ENCODE results near the gene CHST12. TPM values are rescaled to one million over a fixed set of nuclear protein-coding genes. Genes with fewer than 3 reads are reported as not detected.
A peak's percentile ranks its signal among the peaks of the same experiment; 100 is the strongest.

CHST12 gene
- 10 to 100 TPM in 3 of 4 donors, 1 to 10 TPM in 1; 9.5 to 16.7 (median 13.5) TPM for polyA plus RNA-seq (ENCODE audit: insufficient read length in 4 of 4)

DNA sequence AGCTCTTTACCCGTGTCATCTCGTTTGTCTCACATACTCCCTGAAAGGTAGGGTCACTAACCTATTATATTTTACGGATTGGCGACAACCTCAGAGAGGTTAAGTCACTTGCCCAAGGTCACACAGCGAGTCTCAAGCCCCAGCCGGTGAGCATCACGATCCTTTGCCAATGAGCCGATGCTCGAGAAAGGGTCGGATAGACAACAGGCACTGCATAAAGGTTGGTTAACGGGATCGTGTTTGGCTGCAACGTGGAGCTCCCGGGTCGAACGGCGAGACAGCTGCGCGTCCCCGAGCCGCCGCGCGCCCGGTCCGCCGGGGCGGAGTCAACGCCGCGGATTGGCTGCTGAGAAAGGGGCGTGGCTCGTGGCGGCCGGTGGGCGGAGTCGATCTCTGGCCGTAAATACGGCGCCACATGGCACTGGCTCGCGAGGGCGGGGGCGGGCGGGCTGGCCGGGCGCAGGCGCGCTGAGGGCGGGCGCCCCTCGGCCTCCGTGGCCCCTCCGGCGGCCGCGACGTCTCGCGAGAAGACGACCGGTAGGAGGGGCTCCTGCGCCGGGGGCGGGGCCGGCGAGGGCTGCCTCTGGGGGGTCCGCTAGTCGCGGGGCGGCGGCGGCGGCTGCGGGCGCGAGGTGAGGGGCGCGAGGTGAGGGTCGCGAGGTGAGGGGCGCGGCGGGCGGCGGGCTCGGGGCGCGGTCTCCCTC is at the start of gene CHST12:
TSS of gene CHST12 (plus strand) at position 598 of the 704 bp plus-strand sequence. CDS start 29,029 bp downstream, outside the sequence.
- peak in 3 of 4 donors; percentile 72 to 89 (median 85) for DNase-seq (ENCODE audit: low read depth in 4 of 4, low spot score in 2 of 4)

DNA sequence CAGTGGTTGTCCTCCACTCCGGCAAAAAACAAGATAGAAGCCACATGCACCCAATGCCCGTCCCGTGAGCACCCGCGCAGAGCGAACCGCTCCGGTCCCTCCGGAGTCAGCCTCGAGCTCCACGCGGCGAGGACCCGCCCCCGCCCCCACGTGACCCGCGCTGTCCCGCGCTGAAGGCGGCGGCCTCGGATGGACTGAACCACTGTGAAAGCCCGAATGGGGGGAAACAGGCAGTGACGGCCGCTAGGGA is 49.5 kb upstream of the CHST12 start:
- peak in 1 of 4 donors; percentile 80 for DNase-seq (ENCODE audit: low read depth in 4 of 4, low spot score in 2 of 4)

DNA sequence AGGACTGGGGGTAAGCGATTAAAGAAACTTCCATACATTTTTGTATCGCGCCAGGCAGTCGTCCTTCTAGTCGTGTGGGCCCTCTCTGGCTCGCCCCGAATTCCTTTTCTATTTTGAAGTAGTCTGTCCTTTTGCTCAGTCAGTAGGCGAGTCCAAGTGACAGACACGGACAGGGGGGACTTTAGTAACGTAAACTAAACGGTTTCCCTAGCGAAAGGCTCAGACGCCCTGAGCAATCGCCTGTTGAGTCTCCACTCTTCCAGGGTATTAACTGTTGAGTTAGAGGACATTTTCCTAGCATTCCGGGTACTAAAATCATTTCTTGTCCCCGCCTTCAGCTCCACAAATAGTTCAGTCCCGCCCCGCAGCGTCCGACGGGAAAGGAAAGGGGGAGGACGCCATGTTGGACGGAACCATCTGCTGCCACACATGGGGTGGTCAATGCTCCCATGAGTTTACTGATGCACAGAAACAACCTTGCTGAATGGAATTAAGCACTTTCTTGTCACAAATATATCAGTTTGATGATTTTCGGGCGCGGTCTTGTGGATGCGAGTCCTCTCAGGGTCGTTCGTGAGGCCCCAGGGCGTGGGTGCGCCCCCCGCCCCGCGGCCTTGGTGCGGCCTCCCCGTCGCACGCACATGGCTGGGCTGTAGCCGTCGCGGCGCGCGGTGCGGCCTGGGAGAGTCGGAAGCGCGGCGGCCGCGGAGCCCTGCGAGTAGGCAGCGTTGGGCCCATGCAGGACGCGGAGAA is 49.0 kb upstream of the CHST12 start, which contains the start of gene EIF3B:
TSS of gene EIF3B (plus strand) at position 642 of the 753 bp plus-strand sequence. CDS start at position 737, 95 bp downstream.
- DNase-seq (ENCODE audit: low read depth in 4 of 4, low spot score in 2 of 4) = peak; percentile 89 to 100 (median 98)

DNA sequence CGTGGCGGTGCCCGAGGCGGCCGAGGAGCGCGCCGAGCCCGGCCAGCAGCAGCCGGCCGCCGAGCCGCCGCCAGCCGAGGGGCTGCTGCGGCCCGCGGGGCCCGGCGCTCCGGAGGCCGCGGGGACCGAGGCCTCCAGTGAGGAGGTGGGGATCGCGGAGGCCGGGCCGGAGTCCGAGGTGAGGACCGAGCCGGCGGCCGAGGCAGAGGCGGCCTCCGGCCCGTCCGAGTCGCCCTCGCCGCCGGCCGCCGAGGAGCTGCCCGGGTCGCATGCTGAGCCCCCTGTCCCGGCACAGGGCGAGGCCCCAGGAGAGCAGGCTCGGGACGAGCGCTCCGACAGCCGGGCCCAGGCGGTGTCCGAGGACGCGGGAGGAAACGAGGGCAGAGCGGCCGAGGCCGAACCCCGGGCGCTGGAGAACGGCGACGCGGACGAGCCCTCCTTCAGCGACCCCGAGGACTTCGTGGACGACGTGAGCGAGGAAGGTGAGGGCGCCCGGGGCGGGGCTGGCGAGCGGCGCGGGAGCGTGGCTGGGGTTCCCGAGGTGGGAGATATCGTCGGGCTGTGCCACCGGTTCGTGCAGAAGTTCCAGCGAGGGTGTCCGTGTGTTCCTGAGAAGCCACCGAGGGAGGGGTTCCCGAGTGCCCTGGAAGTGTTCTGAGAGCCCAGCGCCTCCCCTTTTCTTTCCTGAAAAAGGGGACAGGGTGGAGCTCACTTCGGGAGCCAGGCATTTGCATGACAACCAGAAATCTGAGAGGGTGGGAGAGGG is 48.3 kb upstream of the CHST12 start:
- DNase-seq (ENCODE audit: low read depth in 4 of 4, low spot score in 2 of 4) = no peak

DNA sequence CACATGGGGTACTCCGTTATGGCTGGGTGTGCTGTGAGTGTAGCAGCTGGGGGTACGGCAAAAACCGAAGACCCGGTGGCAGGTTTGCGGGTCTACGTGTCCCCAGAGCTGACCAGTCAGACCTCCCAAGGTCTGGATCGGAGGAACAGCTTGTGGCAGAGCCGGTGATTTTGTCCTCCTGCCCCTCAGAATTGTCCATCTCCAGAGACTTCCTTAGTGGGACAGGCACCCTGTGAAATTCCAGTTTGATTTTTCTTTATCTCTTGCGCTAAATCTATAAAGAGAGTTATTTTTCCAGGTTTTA is 47.8 kb upstream of the CHST12 start:
- DNase-seq (ENCODE audit: low read depth in 4 of 4, low spot score in 2 of 4) = no peak

DNA sequence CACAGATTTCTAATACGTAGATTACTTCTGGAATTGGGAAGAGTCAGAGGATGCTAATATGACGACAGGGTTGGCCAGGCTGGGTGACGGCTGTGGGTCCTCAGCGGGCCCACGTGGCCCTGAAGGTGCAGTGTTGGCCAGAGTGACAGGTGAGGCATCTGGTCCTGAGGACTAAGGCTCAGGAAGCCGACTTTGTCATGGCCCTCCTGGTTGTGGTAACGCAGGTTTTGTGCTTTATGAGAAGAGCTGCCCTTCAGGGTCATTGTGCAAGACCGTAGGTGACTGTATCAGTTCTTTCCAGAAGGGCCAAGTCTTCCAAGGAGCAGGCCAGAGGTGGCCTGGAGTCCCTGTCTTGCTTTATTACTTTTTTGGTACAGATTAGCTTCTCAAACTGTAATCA is 46.2 kb upstream of the CHST12 start:
- no peak for DNase-seq (ENCODE audit: low read depth in 4 of 4, low spot score in 2 of 4)

DNA sequence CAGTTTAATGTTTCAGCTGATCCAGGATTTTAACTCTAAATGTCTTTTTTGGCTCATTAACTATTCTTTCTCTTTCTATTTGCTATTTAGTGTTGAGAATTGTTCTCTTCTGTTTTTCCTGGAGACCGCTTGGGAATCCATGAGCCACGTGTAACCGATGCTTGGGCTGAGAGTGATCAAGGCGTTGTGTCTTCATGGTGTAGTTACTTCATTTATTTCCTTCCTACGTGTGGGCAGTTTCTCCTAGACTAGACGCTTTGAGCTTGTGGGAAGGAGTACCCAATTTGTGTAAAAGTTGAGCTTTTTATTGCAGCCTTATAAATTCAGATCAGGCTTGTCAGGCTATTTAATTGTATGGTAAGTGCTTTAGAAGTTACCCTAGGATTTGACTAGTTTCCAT is 45.8 kb upstream of the CHST12 start:
- no peak for DNase-seq (ENCODE audit: low read depth in 4 of 4, low spot score in 2 of 4)

DNA sequence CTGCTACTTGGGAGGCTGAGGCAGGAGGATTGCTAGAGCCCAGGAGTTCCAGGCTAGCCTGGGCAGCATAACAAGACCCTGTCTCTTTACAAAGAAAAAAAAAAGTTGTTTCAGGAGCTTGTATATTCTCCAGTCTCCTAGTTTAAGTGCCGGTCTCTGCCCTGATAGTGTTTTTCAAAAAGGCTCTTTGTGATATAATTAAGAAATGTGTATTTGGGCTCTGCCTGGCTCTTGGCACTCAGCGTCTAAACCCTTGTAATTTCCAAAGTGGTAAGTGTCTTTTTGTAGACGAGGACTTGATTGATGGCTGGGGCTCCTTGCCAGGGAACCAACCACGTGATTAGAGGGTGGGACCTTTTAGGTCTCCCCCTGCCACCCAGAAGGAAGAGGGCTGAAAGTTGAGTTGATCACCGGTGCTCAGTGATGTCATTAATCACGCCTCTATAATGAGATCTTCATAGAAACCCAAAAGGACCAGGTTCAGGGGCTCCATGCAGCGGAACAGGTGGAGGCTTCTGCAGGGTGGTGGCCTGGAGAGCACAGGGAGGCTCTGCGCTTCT is 44.4 kb upstream of the CHST12 start:
- DNase-seq (ENCODE audit: low read depth in 4 of 4, low spot score in 2 of 4) = no peak

DNA sequence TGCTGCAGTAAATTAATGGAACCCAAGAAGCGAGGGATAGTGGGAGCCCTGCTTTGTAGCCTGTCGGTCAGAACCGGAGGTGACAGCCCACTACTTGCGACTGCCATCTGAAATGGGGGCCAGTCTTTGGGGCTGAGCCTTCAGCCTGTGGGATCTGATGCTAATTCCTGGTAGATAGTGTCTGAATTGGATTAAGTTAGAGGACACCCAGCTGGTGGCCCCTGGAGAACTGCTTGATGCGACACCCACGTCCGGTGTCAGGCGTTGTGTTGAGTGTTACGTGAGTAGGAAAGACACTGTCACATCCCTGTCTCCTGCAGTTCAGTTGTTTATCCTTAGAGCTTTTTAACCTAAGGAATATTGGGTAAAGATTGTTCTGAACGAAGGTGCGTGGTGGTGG is 43.8 kb upstream of the CHST12 start:
- DNase-seq (ENCODE audit: low read depth in 4 of 4, low spot score in 2 of 4) = no peak

DNA sequence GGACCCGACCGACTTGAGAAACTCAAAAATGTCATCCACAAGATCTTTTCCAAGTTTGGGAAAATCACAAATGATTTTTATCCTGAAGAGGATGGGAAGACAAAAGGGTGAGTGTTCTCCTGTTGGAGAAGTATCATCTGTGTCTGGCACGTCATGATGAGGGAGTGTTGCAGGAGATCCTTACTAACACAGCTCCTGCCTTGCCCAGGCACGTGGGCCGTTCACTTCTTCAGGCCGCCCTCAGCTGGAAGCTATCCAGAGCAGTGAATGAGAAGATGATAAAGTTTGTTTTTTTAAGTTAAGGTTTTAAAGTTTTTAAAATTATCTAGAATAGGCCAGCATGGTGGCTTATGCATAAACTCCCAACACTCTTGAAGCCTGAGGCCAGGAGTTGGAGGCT is 42.6 kb upstream of the CHST12 start:
- no peak for DNase-seq (ENCODE audit: low read depth in 4 of 4, low spot score in 2 of 4)

DNA sequence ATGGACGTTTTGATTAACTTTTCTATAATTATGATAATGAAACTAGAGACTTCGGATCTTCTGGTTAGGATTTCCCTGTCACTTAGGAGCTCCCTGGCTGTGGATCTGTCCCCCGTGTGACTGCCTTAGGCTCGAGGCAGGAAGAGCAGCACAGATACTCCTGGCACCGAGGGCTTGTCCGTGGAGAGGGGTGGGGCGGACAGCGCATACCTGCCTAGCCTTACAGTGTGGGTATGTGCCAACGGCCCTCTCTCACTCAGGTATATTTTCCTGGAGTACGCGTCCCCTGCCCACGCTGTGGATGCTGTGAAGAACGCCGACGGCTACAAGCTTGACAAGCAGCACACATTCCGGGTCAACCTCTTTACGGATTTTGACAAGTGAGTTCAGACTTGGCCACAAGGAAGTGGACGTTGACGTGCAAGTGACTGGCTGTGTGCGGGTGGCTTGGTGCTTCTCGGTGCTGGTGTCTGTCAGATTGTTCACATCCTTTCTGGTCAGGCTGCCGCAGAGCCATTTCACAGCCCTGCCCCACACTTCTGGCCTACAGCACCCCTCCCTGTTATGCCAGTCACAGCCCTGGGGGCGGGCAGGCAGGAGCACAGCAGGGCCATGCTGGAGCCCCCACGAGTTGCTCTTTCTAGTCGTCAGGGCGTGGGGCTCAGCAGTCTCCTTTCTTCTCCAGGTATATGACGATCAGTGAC is 40.9 kb upstream of the CHST12 start:
- DNase-seq (ENCODE audit: low read depth in 4 of 4, low spot score in 2 of 4) = no peak

DNA sequence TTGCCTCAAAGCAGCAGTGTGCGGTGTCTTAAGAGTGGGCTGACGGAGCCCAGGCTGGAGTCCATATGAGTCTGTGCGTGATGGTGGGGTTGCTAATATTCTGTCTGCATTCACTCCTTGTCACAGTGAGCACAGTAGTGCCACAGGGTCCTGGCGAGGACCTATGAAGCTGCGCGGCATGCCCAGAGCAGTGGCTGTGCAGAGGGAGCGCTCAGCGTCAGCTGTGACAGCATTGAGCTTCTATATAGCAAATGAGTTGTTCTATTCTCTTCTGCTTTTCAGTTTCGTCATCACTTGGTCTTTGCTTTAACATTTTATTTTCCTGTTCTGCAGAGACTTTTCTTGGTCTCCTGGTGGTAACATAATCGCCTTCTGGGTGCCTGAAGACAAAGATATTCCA is 34.3 kb upstream of the CHST12 start:
- no peak for DNase-seq (ENCODE audit: low read depth in 4 of 4, low spot score in 2 of 4)

DNA sequence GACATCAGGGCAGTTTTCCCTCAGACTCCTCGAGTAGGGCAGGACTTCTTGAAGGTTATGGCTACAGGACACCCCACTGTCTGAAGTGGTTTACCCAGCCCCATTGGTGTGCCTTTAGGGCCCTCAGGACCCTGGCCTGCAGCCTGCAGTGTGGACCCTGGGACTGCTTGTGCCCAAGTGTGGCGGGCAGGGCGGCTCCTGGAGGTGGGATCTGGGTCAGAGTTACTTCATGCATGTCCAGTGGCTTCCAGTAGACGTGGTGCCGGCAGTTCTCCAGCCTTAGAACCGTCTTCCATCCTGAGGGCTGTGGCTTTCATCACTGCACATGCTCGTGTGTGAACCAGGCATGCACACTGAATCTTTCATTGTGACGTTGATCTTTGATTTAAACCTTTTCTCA is 32.1 kb upstream of the CHST12 start:
- DNase-seq (ENCODE audit: low read depth in 4 of 4, low spot score in 2 of 4) = no peak

DNA sequence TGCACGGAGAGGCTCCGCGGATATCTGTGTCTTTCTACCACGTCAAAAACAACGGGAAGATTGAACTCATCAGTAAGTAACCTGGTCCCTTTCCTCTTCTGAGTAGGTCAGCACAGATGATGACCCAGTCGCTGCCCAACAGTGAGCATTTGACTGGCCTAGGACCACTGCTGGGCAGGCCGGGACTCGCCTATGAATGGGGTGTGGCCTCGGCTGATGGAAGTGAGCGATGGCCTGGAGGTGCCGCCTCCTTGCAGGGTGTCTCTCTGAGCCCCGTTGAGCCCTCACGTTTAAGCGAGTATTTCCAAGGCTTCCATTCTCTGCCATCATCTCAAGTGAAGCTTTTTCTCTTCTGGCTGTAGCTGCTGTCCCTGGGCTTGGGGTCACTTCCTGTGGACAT is 30.7 kb upstream of the CHST12 start:
- no peak for DNase-seq (ENCODE audit: low read depth in 4 of 4, low spot score in 2 of 4)

DNA sequence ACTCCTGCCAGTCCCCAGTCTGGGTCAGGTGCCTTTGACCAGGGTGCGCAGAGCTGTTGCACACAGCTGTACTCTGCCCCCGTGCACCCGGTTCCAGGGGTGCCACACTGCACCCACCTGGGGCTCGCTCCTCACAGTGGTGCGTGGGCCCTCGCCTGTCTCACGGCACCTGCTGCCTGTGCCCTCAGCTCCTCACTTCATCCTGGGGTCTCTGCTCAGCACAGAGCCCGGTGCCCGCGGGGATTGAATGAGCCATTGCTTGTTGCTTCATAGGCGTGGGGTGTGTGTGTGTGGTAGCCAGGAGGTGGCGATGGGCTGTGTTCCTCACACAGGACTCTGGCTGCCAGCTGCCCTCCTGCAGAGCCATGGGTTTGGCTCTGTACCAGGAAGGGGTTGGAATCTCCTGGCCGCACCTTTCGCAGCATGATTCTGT is 30.3 kb upstream of the CHST12 start:
- no peak for DNase-seq (ENCODE audit: low read depth in 4 of 4, low spot score in 2 of 4)

DNA sequence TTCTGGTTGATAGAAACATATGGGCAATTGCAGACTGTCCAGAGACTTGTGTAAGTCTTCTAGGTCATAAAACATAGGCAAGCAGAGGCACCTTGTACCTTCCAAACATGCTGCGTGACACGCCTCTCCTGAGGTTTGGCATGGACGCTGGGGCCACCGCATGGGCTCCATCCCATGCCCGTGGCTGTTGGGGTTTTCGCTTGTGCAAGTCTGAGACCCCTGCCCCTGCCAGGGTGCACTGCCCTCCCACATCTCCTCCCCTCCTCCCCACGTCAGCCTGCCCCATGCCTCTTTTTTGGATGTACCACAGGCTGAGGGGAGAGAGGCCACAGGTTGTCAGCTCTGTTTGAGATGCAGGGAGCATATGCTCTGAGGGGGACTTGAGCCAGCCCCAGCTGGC is 29.8 kb upstream of the CHST12 start:
- no peak for DNase-seq (ENCODE audit: low read depth in 4 of 4, low spot score in 2 of 4)

DNA sequence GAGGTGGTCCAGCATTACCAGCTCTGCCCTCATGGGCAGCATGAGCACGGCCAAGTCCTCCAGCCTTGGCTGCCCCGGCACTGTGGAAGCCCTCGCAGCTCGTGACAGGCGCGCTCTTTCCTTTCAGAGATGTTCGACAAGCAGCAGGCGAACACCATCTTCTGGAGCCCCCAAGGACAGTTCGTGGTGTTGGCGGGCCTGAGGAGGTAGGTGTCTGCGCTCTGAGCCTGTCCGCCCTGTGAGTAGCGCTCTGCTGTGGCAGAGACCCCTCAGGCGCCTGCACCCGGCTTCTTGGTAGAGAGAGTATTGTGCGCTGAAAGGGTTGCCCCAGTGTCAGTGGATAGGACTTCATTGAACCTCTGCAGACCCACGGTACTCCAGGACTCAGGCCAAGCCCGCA is 29.0 kb upstream of the CHST12 start:
- no peak for DNase-seq (ENCODE audit: low read depth in 4 of 4, low spot score in 2 of 4)

DNA sequence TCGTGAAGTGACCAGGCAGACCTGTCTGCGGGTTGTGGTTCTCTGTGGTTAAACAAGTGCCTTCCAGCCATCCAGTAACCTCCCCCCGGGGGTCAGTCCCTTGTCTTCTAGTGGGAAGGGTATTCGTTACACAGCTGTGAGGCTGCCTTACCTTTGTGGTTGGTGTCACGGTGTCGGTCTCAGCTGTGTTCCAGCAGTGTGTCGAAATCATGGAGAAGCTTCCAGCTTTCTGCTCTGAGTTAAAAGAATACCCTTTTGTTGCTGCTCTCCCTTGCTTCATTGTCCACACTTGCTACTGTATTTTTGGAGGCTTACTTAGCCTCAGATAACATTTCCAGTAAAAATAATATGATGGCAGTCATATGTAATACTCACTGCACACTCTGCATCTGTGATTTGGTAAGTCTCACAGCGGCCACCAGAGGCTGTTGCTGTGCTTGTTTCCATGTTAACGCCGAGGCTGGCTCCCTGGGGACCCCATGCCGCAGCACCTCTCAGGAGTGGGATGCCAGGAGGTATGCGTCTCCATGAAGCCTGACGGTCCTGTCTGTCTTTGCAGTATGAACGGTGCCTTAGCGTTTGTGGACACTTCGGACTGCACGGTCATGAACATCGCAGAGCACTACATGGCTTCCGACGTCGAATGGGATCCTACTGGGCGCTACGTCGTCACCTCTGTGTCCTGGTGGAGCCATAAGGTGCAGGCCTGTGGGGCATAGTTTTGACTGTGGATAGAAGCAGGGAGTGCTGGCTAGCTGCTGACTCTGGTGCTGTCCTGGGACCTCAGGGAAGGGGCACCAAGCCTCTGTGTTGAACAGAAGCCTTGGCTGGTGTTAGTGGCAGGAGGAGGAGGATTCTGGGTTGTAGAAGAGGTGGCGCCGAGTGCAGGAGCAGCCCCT is 28.3 kb upstream of the CHST12 start:
- no peak for DNase-seq (ENCODE audit: low read depth in 4 of 4, low spot score in 2 of 4)

DNA sequence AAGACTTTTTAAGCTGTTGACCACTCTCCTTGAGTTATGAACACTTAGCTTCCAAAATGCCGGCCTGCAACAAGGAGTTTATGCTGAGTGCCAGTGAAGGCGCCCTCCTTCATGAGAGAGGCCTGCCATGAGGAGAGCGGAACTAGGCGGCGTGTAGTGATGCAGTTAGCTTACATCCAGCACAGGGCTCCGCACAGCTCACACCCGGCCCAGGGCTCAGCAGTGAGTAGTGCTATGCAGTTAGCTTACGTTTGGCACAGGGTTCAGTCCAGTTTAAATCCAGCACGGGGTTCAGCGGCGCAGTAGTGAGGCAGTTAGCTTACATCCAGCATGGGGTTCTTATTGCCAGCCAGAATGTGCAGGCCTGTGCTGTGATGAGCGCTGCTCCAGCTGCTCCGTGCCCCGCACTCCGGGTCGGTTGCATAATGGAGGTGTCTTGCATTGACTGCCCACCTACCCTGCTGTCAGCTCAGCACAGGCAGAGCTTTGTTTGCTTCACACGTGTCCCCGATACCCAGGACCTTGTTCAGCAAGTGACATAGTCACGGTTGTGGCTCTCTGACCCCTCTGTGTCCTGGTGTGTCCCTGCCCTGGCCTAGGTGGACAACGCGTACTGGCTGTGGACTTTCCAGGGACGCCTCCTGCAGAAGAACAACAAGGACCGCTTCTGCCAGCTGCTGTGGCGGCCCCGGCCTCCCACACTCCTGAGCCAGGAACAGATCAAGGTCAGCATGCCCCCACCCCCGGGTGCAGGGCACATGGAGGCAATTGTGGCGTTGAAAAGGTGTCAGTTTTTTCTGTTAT is 26.9 kb upstream of the CHST12 start:
- no peak for DNase-seq (ENCODE audit: low read depth in 4 of 4, low spot score in 2 of 4)

All from left renal cortex interstitium (tissue), 4 donors.